CD14-positive monocyte (primary cell): ENCODE results near the gene EIF1AD. TPM values are rescaled to one million over a fixed set of nuclear protein-coding genes. Genes with fewer than 3 reads are reported as not detected.

Source experiments
- DNase-seq, 3 donors: peaks; one replicate each; pipeline ENCODE4 v3.0.0-alpha.2; 2011 to 2022
- H2AFZ ChIP-seq: 2 replicates; pipeline ENCODE4 v1.6.0; 2012; ENCODE audit warnings: mild to moderate bottlenecking, low read depth, low read length, inconsistent platforms; ENCODE audit not compliant: insufficient read depth, poor library complexity, severe bottlenecking
- H3K27ac ChIP-seq, 2 donors: 1 replicate in 1 of 2; 2 replicates in 1 of 2; pipeline ENCODE4 v1.5.1; 2012 to 2013; ENCODE audit warnings: low read length in 2 of 2, control low read depth in 1 of 2, inconsistent platforms in 1 of 2, low read depth in 1 of 2, mild to moderate bottlenecking in 1 of 2
- H3K27me3 ChIP-seq, 2 donors: one replicate each; pipeline versions ENCODE4 v1.6.0 to v1.6.1; 2011 to 2013; ENCODE audit warnings: low read length in 2 of 2; ENCODE audit not compliant: control insufficient read depth in 2 of 2, insufficient read depth in 2 of 2
- H3K36me3 ChIP-seq, 2 donors: replicated peaks in 1 of 2; 1 replicate in 1 of 2; 2 replicates in 1 of 2; pipeline versions ENCODE4 v1.5.1 to v1.6.1; 2012 to 2013; ENCODE audit warnings: low read length in 2 of 2, control low read depth in 1 of 2, inconsistent platforms in 1 of 2, mild to moderate bottlenecking in 1 of 2; ENCODE audit not compliant: insufficient read depth in 2 of 2, control insufficient read depth in 1 of 2
- H3K4me1 ChIP-seq, 2 donors: 1 replicate in 1 of 2; 2 replicates in 1 of 2; pipeline versions ENCODE4 v1.5.1 to v1.6.1; 2012 to 2013; ENCODE audit warnings: low read length in 2 of 2, control low read depth in 1 of 2, inconsistent platforms in 1 of 2, mild to moderate bottlenecking in 1 of 2, moderate library complexity in 1 of 2; ENCODE audit not compliant: insufficient read depth in 2 of 2, control insufficient read depth in 1 of 2
- H3K4me2 ChIP-seq: replicated peaks from 2 replicates; pipeline ENCODE3; 2012; ENCODE audit warnings: low read length, moderate library complexity, mild to moderate bottlenecking; ENCODE audit not compliant: poor library complexity, severe bottlenecking; ENCODE audit errors: extremely low read depth
- H3K4me3 ChIP-seq, 3 experiments: fragments of 200-600 bp in 1 of 3; sonication (generic) in 1 of 3; replicated peaks in 1 of 3; 1 replicate in 2 of 3; 2 replicates in 1 of 3; pipeline ENCODE4 v1.5.1; 2011 to 2013; ENCODE audit warnings: low read length in 3 of 3, mild to moderate bottlenecking in 3 of 3, control low read depth in 2 of 3, low read depth in 2 of 3, inconsistent platforms in 1 of 3, moderate library complexity in 1 of 3
- H3K79me2 ChIP-seq: 2 replicates; pipeline ENCODE4 v1.6.0; 2012; ENCODE audit warnings: mild to moderate bottlenecking, control low read depth, inconsistent platforms, low read length, moderate library complexity; ENCODE audit not compliant: insufficient read depth
- H3K9ac ChIP-seq: 2 replicates; pipeline ENCODE4 v1.6.0; 2017; ENCODE audit warnings: low read length, mild to moderate bottlenecking; ENCODE audit not compliant: insufficient read depth, poor library complexity, severe bottlenecking
- H3K9me3 ChIP-seq, 2 donors: replicated peaks in 1 of 2; 1 replicate in 1 of 2; 2 replicates in 1 of 2; pipeline versions ENCODE4 v1.5.1 to v1.6.1; 2012 to 2013; ENCODE audit warnings: low read length in 2 of 2, control low read depth in 1 of 2; ENCODE audit not compliant: control insufficient read depth in 1 of 2, insufficient read depth in 1 of 2
- H4K20me1 ChIP-seq: 2 replicates; pipeline ENCODE4 v1.6.0; 2012; ENCODE audit warnings: mild to moderate bottlenecking, low read length, control low read depth, moderate library complexity; ENCODE audit not compliant: insufficient read depth
- H3K27ac Mint-ChIP-seq, 7 donors: one replicate each; pipeline ENCODE4 v1.8.0; 2020; ENCODE audit warnings: mild to moderate bottlenecking in 7 of 7, mixed read lengths in 7 of 7, moderate library complexity in 6 of 7, inconsistent platforms in 2 of 7
- H3K27me3 Mint-ChIP-seq, 3 donors: one replicate each; pipeline ENCODE4 v1.8.0; 2021 to 2022; ENCODE audit warnings: low read depth in 3 of 3, mild to moderate bottlenecking in 3 of 3, mixed read lengths in 3 of 3, moderate library complexity in 3 of 3, inconsistent platforms in 1 of 3
- H3K36me3 Mint-ChIP-seq, 2 donors: one replicate each; pipeline ENCODE4 v1.8.0; 2020; ENCODE audit warnings: mixed read lengths in 2 of 2, inconsistent platforms in 1 of 2, mild to moderate bottlenecking in 1 of 2
- H3K4me1 Mint-ChIP-seq: one replicate; pipeline ENCODE4 v1.8.0; 2020; ENCODE audit warnings: mild to moderate bottlenecking, mixed read lengths
- H3K4me3 Mint-ChIP-seq, 2 donors: one replicate each; pipeline ENCODE4 v1.8.0; 2020; ENCODE audit warnings: mild to moderate bottlenecking in 2 of 2, mixed read lengths in 2 of 2, moderate library complexity in 1 of 2
- H3K9me3 Mint-ChIP-seq, 7 donors: one replicate each; pipeline ENCODE4 v1.8.0; 2020 to 2022; ENCODE audit warnings: mixed read lengths in 7 of 7, mild to moderate bottlenecking in 6 of 7, moderate library complexity in 6 of 7, inconsistent platforms in 2 of 7
- WGBS: methylation state at CpG from one replicate; pipeline ENCODE4 v1.1.5; 2013; ENCODE audit warnings: missing lambda C conversion rate; ENCODE audit not compliant: insufficient coverage; 5-methylcytosine and 5-hydroxymethylcytosine counted together
- intact Hi-C, 2 donors: fragments of 100-400 bp; cut with micrococcal nuclease; formaldehyde crosslinking; loops; one replicate each; pipeline versions ENCODE4 v1.15.0 to v1.15.1; 2023
- polyA plus RNA-seq, 3 donors: library from polyadenylated mRNA; depleted of rRNA in 1 of 3; unstranded in 2 of 3; stranded (reverse) in 1 of 3; fragments of 300-500 nt in 2 of 3; fragments of >200 nt in 1 of 3; fragmentation: Illumina TruSeq in 2 of 3; gene quantifications; 1 replicate in 2 of 3; 2 replicates in 1 of 3; pipeline ENCODE4 v1.2.3, GENCODE V29; 2012 to 2021
- TF ChIP-seq, protein P1 (sequence below): fragments of 200-600 bp; IDR thresholded peaks from one replicate; pipeline ENCODE4 v1.8.0; 2022; ENCODE audit warnings: antibody characterized with exemption, mild to moderate bottlenecking

EIF1AD gene
- polyA plus RNA-seq, 3 donors: 16.4 to 23.1 (median 18.2) TPM

DNA sequence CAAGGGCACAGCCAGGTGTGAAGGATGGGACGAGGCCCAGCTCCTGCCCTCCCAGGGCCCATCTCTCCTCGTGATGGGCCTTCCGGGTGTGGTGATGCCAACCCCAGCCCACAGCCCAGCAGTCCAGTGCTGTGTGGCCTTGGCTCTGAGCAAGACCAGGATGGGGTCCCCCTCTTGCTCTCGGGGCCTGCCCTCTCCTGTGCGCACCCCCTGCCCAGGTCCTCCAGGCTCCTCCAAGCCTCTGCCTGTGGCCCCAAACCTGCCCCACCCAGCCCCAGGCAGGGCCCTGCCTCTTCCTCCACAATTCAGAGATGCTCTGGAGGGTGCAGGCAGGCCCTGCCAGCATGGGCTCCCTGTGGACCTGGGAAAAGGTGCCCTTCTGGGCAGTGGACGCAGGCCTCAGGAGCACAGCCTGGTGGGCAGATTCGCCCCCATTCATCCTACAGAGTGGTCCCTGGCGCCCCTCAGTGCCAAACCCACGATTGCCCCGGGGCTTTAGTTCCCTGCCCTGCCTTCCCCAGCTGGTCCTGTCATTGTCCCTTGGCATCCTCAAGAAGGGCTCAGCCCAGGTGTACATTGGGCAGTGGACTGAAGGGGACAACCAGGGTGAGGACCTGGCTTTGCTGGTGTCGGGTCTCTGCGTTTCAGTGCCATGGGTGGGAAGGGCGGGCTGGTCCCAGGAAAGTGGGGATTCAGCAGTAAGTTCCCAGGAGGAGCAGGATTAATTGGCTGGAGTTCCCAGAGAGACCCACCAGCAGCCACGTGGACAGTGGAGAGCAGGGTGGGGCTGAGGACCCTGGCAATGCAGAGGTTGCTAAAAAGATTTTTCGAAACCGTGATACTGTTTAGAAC, 19.8 kb downstream of the EIF1AD start:
- no peaks in the 10 kb centered on the region for H3K9me3 Mint-ChIP-seq
- Histone ChIP-seq H4K20me1 (no peaks in the 10 kb centered on the region), H2AFZ (no peak overlapping the region), H3K4me1 (peaks cover 15 to 17% of the 10 kb centered on the region in 2 donors), H3K9me3 (no peaks in the 10 kb centered on the region), H3K27ac (no peak overlapping the region), H3K27me3 (no peaks in the 10 kb centered on the region), H3K79me2 (no peaks in the 10 kb centered on the region), H3K4me2 (no peak overlapping the region), H3K9ac (no peak overlapping the region), H3K36me3 (peaks cover 24 to 31% of the 10 kb centered on the region in 2 donors), H3K4me3 (no peak overlapping the region)
- peak overlapping the region in 1 of 7 donors; percentile 48 for H3K27ac Mint-ChIP-seq
- 90% methylated on average over 12 of the region's 16 CpGs for WGBS
- H3K4me1 Mint-ChIP-seq: peaks cover 7% of the 10 kb centered on the region
- intact Hi-C loops: no loop called here
- H3K36me3 Mint-ChIP-seq: peaks cover 23 to 35% of the 10 kb centered on the region in 2 donors
- peaks cover 0 to 4% (median 0%) of the 10 kb centered on the region in 3 donors for H3K27me3 Mint-ChIP-seq
- TF ChIP-seq, protein P1, sequence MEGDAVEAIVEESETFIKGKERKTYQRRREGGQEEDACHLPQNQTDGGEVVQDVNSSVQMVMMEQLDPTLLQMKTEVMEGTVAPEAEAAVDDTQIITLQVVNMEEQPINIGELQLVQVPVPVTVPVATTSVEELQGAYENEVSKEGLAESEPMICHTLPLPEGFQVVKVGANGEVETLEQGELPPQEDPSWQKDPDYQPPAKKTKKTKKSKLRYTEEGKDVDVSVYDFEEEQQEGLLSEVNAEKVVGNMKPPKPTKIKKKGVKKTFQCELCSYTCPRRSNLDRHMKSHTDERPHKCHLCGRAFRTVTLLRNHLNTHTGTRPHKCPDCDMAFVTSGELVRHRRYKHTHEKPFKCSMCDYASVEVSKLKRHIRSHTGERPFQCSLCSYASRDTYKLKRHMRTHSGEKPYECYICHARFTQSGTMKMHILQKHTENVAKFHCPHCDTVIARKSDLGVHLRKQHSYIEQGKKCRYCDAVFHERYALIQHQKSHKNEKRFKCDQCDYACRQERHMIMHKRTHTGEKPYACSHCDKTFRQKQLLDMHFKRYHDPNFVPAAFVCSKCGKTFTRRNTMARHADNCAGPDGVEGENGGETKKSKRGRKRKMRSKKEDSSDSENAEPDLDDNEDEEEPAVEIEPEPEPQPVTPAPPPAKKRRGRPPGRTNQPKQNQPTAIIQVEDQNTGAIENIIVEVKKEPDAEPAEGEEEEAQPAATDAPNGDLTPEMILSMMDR: no peak
- no peak for DNase-seq
- H3K4me3 Mint-ChIP-seq: no peak overlapping the region

DNA sequence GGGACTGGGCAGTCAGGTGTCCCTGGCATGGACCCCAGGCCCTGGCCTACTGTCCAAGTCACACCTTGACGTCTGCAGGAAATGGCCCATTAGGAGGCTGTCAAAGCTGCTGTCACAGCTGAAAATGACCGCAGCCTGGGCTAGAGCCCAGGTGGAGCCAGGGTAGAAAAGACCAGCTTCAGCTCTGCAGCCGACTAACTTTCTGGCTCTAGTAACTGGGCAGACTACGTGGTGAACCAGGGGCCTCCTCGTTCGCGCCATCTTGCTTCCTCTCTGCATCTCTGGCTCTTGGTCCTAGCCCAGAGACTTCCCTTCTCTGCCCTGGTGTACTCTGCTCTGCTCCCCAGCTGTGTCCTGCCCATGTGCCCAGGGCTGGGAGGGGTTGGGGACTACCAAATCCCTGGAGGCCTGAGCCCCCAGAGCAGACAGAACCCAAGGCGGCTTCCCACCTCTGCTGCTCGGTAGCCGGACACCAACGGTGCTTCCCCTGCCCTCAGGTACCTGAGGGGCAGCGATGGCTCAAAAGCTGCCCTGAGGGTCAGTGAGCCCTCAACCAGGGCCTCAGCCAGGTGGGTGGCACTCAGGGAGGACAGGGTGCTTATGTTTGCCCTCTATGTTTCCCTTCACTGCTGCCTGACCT, 20.7 kb downstream of the EIF1AD start:
- Histone ChIP-seq H3K4me2 (no peak overlapping the region), H3K79me2 (no peaks in the 10 kb centered on the region), H3K27me3 (no peaks in the 10 kb centered on the region), H3K9ac (no peak overlapping the region), H3K36me3 (peaks cover 33 to 41% of the 10 kb centered on the region in 2 donors), H3K9me3 (no peaks in the 10 kb centered on the region), H3K4me3 (no peak overlapping the region), H3K27ac (no peak overlapping the region), H3K4me1 (peaks cover 5 to 7% of the 10 kb centered on the region in 2 donors), H4K20me1 (peaks cover 3% of the 10 kb centered on the region), H2AFZ (no peak overlapping the region)
- Mint-ChIP-seq H3K4me3 (no peak overlapping the region), H3K36me3 (peaks cover 32 to 45% of the 10 kb centered on the region in 2 donors), H3K27me3 (peaks cover 0 to 4% (median 0%) of the 10 kb centered on the region in 3 donors), H3K9me3 (no peaks in the 10 kb centered on the region), H3K27ac (peak overlapping the region in 1 of 7 donors; percentile 26), H3K4me1 (peaks cover under 1% of the 10 kb centered on the region)
- intact Hi-C loops: no loop called here
- 84% methylated on average over 12 of the region's 12 CpGs for WGBS
- no peak for DNase-seq
- TF ChIP-seq, protein P1: no peak
